ENCODE measurements around the gene ADRB2. TPM values are rescaled to one million over a fixed set of nuclear protein-coding genes. Genes with fewer than 3 reads are reported as not detected.

ADRB2 gene
- 0.36 TPM for total RNA-seq (ENCODE audit: unreplicated experiment)
- long read RNA-seq, result 0 reads

DNA sequence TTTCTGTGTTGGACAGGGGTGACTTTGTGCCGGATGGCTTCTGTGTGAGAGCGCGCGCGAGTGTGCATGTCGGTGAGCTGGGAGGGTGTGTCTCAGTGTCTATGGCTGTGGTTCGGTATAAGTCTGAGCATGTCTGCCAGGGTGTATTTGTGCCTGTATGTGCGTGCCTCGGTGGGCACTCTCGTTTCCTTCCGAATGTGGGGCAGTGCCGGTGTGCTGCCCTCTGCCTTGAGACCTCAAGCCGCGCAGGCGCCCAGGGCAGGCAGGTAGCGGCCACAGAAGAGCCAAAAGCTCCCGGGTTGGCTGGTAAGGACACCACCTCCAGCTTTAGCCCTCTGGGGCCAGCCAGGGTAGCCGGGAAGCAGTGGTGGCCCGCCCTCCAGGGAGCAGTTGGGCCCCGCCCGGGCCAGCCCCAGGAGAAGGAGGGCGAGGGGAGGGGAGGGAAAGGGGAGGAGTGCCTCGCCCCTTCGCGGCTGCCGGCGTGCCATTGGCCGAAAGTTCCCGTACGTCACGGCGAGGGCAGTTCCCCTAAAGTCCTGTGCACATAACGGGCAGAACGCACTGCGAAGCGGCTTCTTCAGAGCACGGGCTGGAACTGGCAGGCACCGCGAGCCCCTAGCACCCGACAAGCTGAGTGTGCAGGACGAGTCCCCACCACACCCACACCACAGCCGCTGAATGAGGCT, at the start of gene ADRB2:
TSS of gene ADRB2 (plus strand) at position 559 of the 686 bp plus-strand sequence. CDS start 221 bp downstream, outside the sequence.
- no peaks in the 10 kb centered on the region for H3K36me3 Mint-ChIP-seq (ENCODE audit: low read depth, unreplicated experiment)
- H3K4me3 Mint-ChIP-seq (ENCODE audit: unreplicated experiment), result peak within 1 kb of the TSS; percentile 94
- no peak for TF ChIP-seq CTCF (IDR thresholded peaks at IDR 0.05; ENCODE audit: unreplicated experiment)
- H3K9me3 Mint-ChIP-seq (ENCODE audit: unreplicated experiment), result no peaks in the 10 kb centered on the region
- H3K4me1 Mint-ChIP-seq (ENCODE audit: unreplicated experiment), result peaks cover 12% of the 10 kb centered on the region
- peak; percentile 91 for DNase-seq (ENCODE audit: low spot score)
- H3K27me3 Mint-ChIP-seq (ENCODE audit: unreplicated experiment), result no peaks in the 10 kb centered on the region
- H3K27ac Mint-ChIP-seq (ENCODE audit: unreplicated experiment), result peak within 1 kb of the TSS; percentile 38

DNA sequence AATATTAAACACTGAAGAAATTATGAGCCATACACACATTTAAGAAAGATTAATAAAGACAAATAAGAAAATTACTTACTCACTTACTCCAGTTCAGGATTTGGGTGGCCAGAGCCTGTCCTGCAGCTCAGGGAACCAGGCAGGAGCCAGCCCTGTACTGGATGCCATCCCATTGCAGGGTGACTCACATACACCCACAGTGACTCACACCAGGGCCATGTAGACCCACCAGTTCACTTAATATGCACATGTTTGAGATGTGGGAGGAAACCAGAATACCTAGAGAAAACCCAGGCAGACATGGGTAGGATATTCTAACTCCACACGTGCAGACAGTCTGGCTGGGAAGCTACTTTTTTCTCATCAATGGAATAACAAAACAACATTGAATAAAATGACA, 49.6 kb upstream of the ADRB2 start:
- DNase-seq (ENCODE audit: low spot score), result no peak
- Mint-ChIP-seq H3K9me3 (ENCODE audit: unreplicated experiment) (no peaks in the 10 kb centered on the region), H3K27ac (ENCODE audit: unreplicated experiment) (no peak overlapping the region), H3K4me3 (ENCODE audit: unreplicated experiment) (no peak overlapping the region), H3K36me3 (ENCODE audit: low read depth, unreplicated experiment) (no peaks in the 10 kb centered on the region), H3K27me3 (ENCODE audit: unreplicated experiment) (peaks cover 2% of the 10 kb centered on the region), H3K4me1 (ENCODE audit: unreplicated experiment) (no peaks in the 10 kb centered on the region)
- TF ChIP-seq CTCF (IDR thresholded peaks at IDR 0.05; ENCODE audit: unreplicated experiment), result no peak

GRCh38 chr5:148778882-148779281, 47.5 kb upstream of the ADRB2 start:
- Mint-ChIP-seq H3K36me3 (ENCODE audit: low read depth, unreplicated experiment) (no peaks in the 10 kb centered on the region), H3K9me3 (ENCODE audit: unreplicated experiment) (no peaks in the 10 kb centered on the region), H3K27me3 (ENCODE audit: unreplicated experiment) (peaks cover 2% of the 10 kb centered on the region), H3K4me3 (ENCODE audit: unreplicated experiment) (no peak overlapping the region), H3K4me1 (ENCODE audit: unreplicated experiment) (peaks cover 3% of the 10 kb centered on the region), H3K27ac (ENCODE audit: unreplicated experiment) (no peak overlapping the region)
- no peak for TF ChIP-seq CTCF (IDR thresholded peaks at IDR 0.05; ENCODE audit: unreplicated experiment)
- DNase-seq (ENCODE audit: low spot score), result no peak

DNA sequence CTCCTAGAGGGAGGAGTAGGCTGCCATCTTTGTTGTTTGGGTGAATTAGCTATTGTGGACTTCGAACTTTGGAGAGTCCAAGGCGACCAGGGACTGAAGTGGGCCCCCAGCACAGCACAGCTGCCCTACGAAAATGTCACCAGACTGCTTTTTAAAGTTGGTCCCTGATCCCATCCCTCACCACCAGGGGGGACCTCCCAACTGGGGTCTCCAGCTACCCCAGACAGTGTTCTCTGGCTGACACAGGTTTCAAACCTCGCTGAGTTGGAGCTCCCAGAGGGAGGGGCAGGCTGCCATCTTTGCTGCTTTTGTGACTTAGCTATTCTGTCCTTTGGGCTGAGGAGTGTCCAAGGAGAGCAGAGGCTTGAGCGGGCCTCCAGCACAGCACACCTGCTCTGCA, 45.7 kb upstream of the ADRB2 start:
- H3K36me3 Mint-ChIP-seq (ENCODE audit: low read depth, unreplicated experiment), result no peaks in the 10 kb centered on the region
- DNase-seq (ENCODE audit: low spot score), result no peak
- H3K4me3 Mint-ChIP-seq (ENCODE audit: unreplicated experiment), result no peak overlapping the region
- peaks cover 2% of the 10 kb centered on the region for H3K27me3 Mint-ChIP-seq (ENCODE audit: unreplicated experiment)
- no peak overlapping the region for H3K27ac Mint-ChIP-seq (ENCODE audit: unreplicated experiment)
- H3K9me3 Mint-ChIP-seq (ENCODE audit: unreplicated experiment), result no peaks in the 10 kb centered on the region
- H3K4me1 Mint-ChIP-seq (ENCODE audit: unreplicated experiment), result peaks cover 3% of the 10 kb centered on the region
- peak; percentile 27 for TF ChIP-seq CTCF (IDR thresholded peaks at IDR 0.05; ENCODE audit: unreplicated experiment)

- no peaks in the 10 kb centered on the region for H3K36me3 Mint-ChIP-seq (ENCODE audit: low read depth, unreplicated experiment)
- DNase-seq (ENCODE audit: low spot score), result no peak
- no peaks in the 10 kb centered on the region for H3K9me3 Mint-ChIP-seq (ENCODE audit: unreplicated experiment)
- peaks cover 3% of the 10 kb centered on the region for H3K4me1 Mint-ChIP-seq (ENCODE audit: unreplicated experiment)
- H3K27ac Mint-ChIP-seq (ENCODE audit: unreplicated experiment), result no peak overlapping the region
- H3K27me3 Mint-ChIP-seq (ENCODE audit: unreplicated experiment), result peaks cover 2% of the 10 kb centered on the region
- no peak overlapping the region for H3K4me3 Mint-ChIP-seq (ENCODE audit: unreplicated experiment)
- TF ChIP-seq CTCF (IDR thresholded peaks at IDR 0.05; ENCODE audit: unreplicated experiment), result no peak
These were observed 44.6 kb upstream of the ADRB2 start for GRCh38 chr5:148781766-148782165.
